Measurements from ENCODE around the gene HEMGN.

GRCh38 chr9:97940741-97941140, 2.8 kb upstream of the HEMGN start:
- no peak for TF ChIP-seq POLR2A (IDR thresholded peaks at IDR 0.05)
- no peak for TF ChIP-seq CTCF (IDR thresholded peaks at IDR 0.05)
